ENCODE results near the gene FAR2.
"Not testable (repeated sequence)": the region's sequence is repeated elsewhere in the genome, so short reads cannot be mapped to it uniquely, and the experiment has no call there.

The FAR2 gene

DNA sequence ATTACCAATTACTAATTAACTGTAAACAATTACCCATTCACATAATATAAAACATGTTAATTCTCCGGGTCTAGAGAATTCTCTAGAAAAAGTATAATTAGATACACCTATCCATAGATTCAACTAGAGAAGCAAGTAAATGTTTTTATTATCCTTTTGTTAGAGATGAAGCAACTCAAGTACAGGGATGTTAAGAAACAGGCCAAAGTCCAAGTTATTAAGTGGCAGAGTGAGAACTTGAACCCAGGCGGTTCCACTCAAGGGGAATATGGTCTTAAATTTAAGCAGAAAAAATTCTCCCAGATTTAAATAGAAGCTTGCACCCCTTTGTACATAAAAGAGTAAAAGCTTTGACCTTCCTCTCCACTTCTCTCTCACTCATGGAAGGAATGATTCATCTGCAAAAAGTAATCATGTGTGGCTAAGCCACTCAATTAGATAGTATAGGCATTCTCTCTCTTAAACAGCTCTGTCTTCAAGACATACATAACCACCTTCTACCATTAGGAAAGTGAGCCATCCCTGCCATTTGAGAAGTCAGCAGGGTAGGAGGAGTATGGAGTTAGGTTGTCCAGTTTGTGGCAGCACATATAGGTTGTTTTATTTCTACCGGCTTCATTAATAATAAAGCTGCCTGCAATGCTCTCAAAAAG, 197.8 kb downstream of the FAR2 start:
- Histone ChIP-seq H3K27me3 (ENCODE audit: insufficient read depth, low read length) (no peaks in the 10 kb centered on the region), H3K9me3 (ENCODE audit: insufficient read depth, low read depth, low read length) (no peaks in the 10 kb centered on the region), H3K4me3 (ENCODE audit: low read length) (no peak overlapping the region), H3K4me1 (ENCODE audit: insufficient read depth, low read length) (no peaks in the 10 kb centered on the region), H3K9ac (ENCODE audit: low read depth, low read length) (no peak overlapping the region), H3K27ac (ENCODE audit: low read depth, low read length) (no peak overlapping the region), H3K36me3 (ENCODE audit: insufficient read depth, low read length) (peaks cover 76% of the 10 kb centered on the region)
- WGBS = 92% methylated on average over 2 of the region's 3 CpGs

DNA sequence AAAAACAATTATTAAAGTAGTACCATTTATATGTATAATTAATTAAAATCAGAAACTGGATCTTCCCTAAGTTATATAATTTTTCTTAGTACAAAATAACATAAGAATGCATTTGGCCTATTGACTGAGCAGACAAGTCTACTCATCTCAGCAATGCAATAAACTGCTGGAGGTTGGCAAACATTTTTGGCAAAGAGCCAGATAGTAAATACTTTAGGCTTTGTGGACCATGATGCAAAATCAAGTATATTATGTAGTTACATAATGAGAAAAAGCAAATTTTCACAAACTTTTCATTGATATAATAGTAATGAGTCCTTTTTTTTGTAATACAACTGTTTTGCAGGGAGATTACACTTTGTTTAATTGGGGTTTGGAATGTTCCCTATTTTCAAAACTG, 201.0 kb downstream of the FAR2 start:
- no peak overlapping the region for H3K9ac ChIP-seq (ENCODE audit: low read depth, low read length)
- H3K9me3 ChIP-seq (ENCODE audit: insufficient read depth, low read depth, low read length) = no peaks in the 10 kb centered on the region
- H3K36me3 ChIP-seq (ENCODE audit: insufficient read depth, low read length) = peaks cover 63% of the 10 kb centered on the region
- no peaks in the 10 kb centered on the region for H3K27me3 ChIP-seq (ENCODE audit: insufficient read depth, low read length)
- H3K27ac ChIP-seq (ENCODE audit: low read depth, low read length) = no peak overlapping the region
- H3K4me1 ChIP-seq (ENCODE audit: insufficient read depth, low read length) = no peaks in the 10 kb centered on the region
- no peak overlapping the region for H3K4me3 ChIP-seq (ENCODE audit: low read length)

DNA sequence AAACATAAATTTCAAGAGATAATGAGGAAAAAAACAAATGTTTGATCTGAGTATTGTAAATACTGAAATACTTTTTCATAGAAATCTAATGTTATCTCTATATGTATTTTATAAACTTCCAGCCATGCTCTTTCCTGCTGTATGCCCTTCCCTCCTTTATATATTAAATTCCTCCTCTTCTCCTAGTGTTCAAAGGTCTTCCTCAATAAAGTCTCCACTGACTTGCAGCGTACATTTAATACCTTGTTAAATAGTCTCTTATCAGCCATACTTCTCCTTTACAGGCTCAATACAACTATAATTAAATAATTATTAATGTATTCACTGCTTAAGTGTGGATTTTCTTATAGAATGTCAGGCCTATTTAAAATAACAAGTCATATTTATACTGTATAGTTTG, 205.9 kb downstream of the FAR2 start:
- Histone ChIP-seq H3K27me3 (ENCODE audit: insufficient read depth, low read length) (no peaks in the 10 kb centered on the region), H3K4me3 (ENCODE audit: low read length) (no peak overlapping the region), H3K4me1 (ENCODE audit: insufficient read depth, low read length) (no peaks in the 10 kb centered on the region), H3K9me3 (ENCODE audit: insufficient read depth, low read depth, low read length) (no peaks in the 10 kb centered on the region), H3K36me3 (ENCODE audit: insufficient read depth, low read length) (peaks cover 58% of the 10 kb centered on the region), H3K9ac (ENCODE audit: low read depth, low read length) (no peak overlapping the region), H3K27ac (ENCODE audit: low read depth, low read length) (no peak overlapping the region)
- 87% methylated on average over 1 of the region's 1 CpG for WGBS

DNA sequence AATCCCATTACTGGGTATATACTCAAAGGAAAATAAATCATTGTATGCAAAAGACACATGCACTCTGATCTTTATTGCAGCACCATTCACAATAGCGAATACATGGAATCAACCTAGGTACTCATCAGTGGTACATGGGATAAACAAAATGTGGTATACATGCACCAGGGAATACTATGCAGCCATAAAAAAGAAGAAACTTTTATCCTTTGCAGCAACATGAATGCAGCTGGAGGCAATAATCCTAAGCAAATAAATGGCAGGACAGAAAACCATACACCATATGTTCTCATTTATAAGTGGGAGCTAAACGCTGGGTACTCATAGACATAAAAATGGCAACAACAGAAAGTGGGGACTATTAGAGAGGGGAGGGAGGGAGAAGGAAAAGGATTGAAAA, 216.0 kb downstream of the FAR2 start:
- Histone ChIP-seq H3K27ac (ENCODE audit: low read depth, low read length) (no peak overlapping the region), H3K36me3 (ENCODE audit: insufficient read depth, low read length) (peaks cover 58% of the 10 kb centered on the region), H3K4me3 (ENCODE audit: low read length) (no peak overlapping the region), H3K4me1 (ENCODE audit: insufficient read depth, low read length) (no peaks in the 10 kb centered on the region), H3K9ac (ENCODE audit: low read depth, low read length) (no peak overlapping the region), H3K9me3 (ENCODE audit: insufficient read depth, low read depth, low read length) (no peaks in the 10 kb centered on the region), H3K27me3 (ENCODE audit: insufficient read depth, low read length) (no peaks in the 10 kb centered on the region)
- 96% methylated on average over 2 of the region's 2 CpGs for WGBS

DNA sequence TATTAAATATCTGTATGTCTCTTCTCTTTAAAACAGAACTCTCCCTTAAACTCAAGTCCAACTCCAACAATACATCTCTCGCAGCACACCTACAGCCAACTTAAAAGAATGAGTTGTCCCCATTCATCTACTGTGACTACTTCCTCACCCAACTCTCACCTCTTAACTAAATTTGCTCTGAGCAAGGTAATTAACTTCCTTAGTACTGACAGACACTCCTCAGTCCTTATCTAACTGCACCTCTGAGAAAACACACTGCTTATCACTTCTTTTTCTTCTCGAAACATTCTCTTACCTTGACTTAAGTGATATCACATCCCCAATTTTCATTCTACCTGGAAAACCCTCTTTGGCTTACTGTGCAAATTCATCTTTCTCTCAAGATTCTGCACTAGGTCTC, 224.9 kb downstream of the FAR2 start:
- no peak overlapping the region for H3K9ac ChIP-seq (ENCODE audit: low read depth, low read length)
- H3K27me3 ChIP-seq (ENCODE audit: insufficient read depth, low read length) = no peaks in the 10 kb centered on the region
- 88% methylated on average over 2 of the region's 2 CpGs for WGBS
- no peaks in the 10 kb centered on the region for H3K9me3 ChIP-seq (ENCODE audit: insufficient read depth, low read depth, low read length)
- no peaks in the 10 kb centered on the region for H3K4me1 ChIP-seq (ENCODE audit: insufficient read depth, low read length)
- no peak overlapping the region for H3K4me3 ChIP-seq (ENCODE audit: low read length)
- peaks cover 30% of the 10 kb centered on the region for H3K36me3 ChIP-seq (ENCODE audit: insufficient read depth, low read length)
- no peak overlapping the region for H3K27ac ChIP-seq (ENCODE audit: low read depth, low read length)

DNA sequence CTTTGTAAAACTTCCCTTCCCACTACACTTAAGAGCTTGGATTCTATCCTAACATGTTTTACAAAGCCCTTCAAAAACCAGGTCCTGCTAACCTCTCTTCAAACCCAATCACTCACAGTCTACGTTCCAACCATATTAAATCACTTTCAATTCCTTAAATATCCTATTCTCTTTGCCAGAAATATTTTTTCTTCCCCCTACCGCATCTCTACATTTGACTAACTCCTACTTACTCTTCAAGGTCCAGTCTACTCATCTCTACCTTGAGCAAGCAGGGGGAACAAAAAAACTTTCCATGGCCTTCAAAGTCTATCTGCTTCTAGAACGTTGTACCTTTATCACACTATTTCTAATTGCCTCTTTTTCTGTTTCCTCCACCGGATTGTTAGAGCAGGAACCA, 225.8 kb downstream of the FAR2 start:
- Histone ChIP-seq H3K4me1 (ENCODE audit: insufficient read depth, low read length) (peaks cover 5% of the 10 kb centered on the region; the same call in 1 of the 2 replicates), H3K4me3 (ENCODE audit: low read length) (no peak overlapping the region), H3K27ac (ENCODE audit: low read depth, low read length) (no peak overlapping the region), H3K27me3 (ENCODE audit: insufficient read depth, low read length) (no peaks in the 10 kb centered on the region), H3K9me3 (ENCODE audit: insufficient read depth, low read depth, low read length) (no peaks in the 10 kb centered on the region), H3K36me3 (ENCODE audit: insufficient read depth, low read length) (peaks cover 21% of the 10 kb centered on the region), H3K9ac (ENCODE audit: low read depth, low read length) (no peak overlapping the region)
- 93% methylated on average over 4 of the region's 4 CpGs for WGBS

DNA sequence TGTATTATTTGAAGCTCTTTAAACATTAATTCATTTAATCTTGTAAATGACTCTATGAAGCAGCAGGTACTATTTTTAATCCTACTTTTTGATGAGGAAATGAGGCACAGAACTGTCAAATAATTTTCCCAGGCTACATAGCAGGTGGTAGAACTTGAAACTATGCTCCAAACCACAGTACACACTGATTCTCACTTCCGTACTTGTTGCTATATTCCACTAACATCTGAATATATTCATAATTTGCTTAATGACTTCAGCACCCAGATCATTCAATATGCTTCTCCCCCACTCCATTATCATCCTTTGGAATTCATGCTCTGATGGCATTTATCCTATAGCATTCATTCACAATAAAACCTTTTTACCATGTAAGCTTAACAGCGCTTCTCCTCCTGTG, 227.0 kb downstream of the FAR2 start:
- H3K27ac ChIP-seq (ENCODE audit: low read depth, low read length) = no peak overlapping the region
- peaks cover 8% of the 10 kb centered on the region; the same call in 1 of the 2 replicates for H3K4me1 ChIP-seq (ENCODE audit: insufficient read depth, low read length)
- no peak overlapping the region for H3K9ac ChIP-seq (ENCODE audit: low read depth, low read length)
- no peak overlapping the region for H3K4me3 ChIP-seq (ENCODE audit: low read length)
- no peaks in the 10 kb centered on the region for H3K27me3 ChIP-seq (ENCODE audit: insufficient read depth, low read length)
- 97% methylated on average over 2 of the region's 2 CpGs for WGBS
- H3K9me3 ChIP-seq (ENCODE audit: insufficient read depth, low read depth, low read length) = no peaks in the 10 kb centered on the region
- H3K36me3 ChIP-seq (ENCODE audit: insufficient read depth, low read length) = peaks cover 9% of the 10 kb centered on the region

DNA sequence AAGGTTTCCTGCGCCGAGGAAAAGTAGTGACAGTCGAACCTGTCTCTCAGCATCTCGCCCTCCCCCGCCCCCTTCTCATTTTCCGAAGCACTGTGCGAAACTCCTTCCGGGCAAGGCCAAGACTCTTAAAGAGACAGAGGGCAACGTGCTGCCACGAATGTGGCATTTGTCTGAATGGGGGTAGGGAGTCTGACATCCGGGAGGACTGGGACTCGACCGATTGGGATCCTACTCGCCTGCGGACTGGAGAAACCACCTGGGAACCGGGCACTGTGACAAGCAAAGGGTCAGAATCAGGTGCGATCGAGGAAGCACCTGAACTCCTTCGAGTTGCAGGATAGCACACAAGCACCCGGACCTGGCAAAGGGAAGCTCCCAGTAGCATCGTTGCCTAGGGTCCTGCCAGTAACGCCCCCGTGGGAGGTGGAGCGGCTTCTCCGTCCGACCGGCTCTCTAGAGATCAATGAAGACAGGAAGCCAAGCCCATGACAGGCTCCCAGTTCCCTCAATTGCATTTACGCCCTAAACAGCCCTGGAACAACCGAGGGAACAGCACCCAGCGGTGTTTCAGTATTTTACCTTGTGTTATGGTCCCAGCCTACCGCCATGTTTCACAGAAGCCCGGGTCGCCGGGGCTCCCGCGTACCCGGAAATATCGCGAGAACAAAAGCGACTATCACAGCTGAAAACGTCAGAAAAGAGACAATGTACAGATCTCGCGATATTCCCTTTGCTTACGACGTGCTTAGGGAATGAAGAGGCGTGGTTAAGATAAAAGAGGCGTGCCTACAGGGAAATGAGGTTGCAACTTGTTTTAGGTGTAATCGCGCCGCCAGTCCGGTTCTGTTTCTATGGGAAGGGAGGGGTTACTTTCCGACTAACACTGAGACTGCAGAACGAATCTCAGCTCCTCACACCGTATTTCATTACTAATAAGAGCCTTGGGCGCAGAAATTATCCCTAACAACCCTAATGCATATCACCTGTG, 231.8 kb downstream of the FAR2 start, which contains the start of gene ERGIC2:
Gene ERGIC2 (minus strand): TSS at position 637 of the 988 bp plus-strand sequence. CDS start 9,539 bp downstream, outside the sequence.
- WGBS = under 1% methylated on average over 55 of the region's 55 CpGs
- peak within 1 kb of the TSS; percentile 98 for H3K9ac ChIP-seq (ENCODE audit: low read depth, low read length)
- H3K4me1 ChIP-seq (ENCODE audit: insufficient read depth, low read length) = peaks cover 11% of the 10 kb centered on the region; the same call in 1 of the 2 replicates
- H3K4me3 ChIP-seq (ENCODE audit: low read length) = peak within 1 kb of the TSS; percentile 93
- no peaks in the 10 kb centered on the region for H3K27me3 ChIP-seq (ENCODE audit: insufficient read depth, low read length)
- peaks cover 7% of the 10 kb centered on the region; the same call in 1 of the 2 replicates for H3K36me3 ChIP-seq (ENCODE audit: insufficient read depth, low read length)
- no peaks in the 10 kb centered on the region for H3K9me3 ChIP-seq (ENCODE audit: insufficient read depth, low read depth, low read length)
- peak within 1 kb of the TSS; percentile 89 for H3K27ac ChIP-seq (ENCODE audit: low read depth, low read length)

DNA sequence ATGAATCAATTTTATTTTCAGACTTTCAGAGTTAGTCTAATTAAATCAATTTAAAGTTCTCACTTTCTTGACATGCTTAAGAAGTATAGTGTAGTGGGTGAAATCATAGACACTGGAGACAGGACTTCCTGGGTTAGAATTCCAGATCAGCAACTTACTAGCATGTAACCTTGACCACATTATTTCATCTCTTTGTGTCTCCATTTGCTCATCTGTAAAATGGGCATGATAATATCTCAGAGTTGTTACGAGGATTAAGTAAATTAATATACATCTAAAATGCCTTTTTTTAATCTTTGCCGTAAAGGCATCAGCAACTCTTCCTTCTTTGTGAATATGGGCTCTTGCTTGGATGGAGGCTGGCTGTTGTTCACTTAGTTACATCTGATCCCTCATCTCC, 233.2 kb downstream of the FAR2 start:
- no peak overlapping the region for H3K4me3 ChIP-seq (ENCODE audit: low read length)
- no peaks in the 10 kb centered on the region for H3K27me3 ChIP-seq (ENCODE audit: insufficient read depth, low read length)
- H3K9me3 ChIP-seq (ENCODE audit: insufficient read depth, low read depth, low read length) = no peaks in the 10 kb centered on the region
- peaks cover 11% of the 10 kb centered on the region; the same call in 1 of the 2 replicates for H3K4me1 ChIP-seq (ENCODE audit: insufficient read depth, low read length)
- H3K27ac ChIP-seq (ENCODE audit: low read depth, low read length) = no peak overlapping the region
- H3K36me3 ChIP-seq (ENCODE audit: insufficient read depth, low read length) = peaks cover 3% of the 10 kb centered on the region; the same call in 1 of the 2 replicates
- no peak overlapping the region for H3K9ac ChIP-seq (ENCODE audit: low read depth, low read length)
- 100% methylated on average over 1 of the region's 2 CpGs for WGBS

DNA sequence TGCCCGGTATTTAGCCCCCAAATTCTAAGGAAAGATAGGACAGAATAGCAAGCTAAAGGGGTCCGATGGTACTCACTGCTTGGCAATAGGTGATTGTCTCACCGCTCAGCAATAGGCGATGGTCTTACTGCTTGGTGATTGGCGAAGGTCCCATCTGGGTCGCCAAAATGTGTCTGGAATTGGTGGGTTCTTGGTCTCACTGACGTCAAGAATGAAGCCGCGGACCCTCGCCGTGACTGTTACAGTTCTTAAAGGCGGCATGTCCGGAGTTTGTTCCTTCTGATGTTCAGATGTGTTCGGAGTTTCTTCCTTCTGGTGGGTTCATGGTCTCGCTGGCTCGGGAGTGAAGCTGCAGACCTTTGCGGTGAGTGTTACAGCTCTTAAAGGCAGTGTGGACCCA, 236.1 kb downstream of the FAR2 start:
- H3K9me3 ChIP-seq (ENCODE audit: insufficient read depth, low read depth, low read length); H3K4me3 ChIP-seq (ENCODE audit: low read length); H3K9ac ChIP-seq (ENCODE audit: low read depth, low read length); H3K27me3 ChIP-seq (ENCODE audit: insufficient read depth, low read length); H3K36me3 ChIP-seq (ENCODE audit: insufficient read depth, low read length); H3K4me1 ChIP-seq (ENCODE audit: insufficient read depth, low read length); H3K27ac ChIP-seq (ENCODE audit: low read depth, low read length): not testable (repeated sequence)
- whole genome bisulfite sequencing = 96% methylated on average over 17 of the region's 17 CpGs
